HUDEP-2 (cell line): Measurements from ENCODE around the gene RIF1.
A peak's percentile ranks its signal among the peaks of the same experiment; 100 is the strongest.

Experiments used
- DNase-seq, 76 experiments: peaks; one replicate each; lab custom pipeline; 2025; ENCODE audit not compliant: unreplicated experiment in 76 of 76; lab: John Stamatoyannopoulos, UW

RIF1 gene, protein sequence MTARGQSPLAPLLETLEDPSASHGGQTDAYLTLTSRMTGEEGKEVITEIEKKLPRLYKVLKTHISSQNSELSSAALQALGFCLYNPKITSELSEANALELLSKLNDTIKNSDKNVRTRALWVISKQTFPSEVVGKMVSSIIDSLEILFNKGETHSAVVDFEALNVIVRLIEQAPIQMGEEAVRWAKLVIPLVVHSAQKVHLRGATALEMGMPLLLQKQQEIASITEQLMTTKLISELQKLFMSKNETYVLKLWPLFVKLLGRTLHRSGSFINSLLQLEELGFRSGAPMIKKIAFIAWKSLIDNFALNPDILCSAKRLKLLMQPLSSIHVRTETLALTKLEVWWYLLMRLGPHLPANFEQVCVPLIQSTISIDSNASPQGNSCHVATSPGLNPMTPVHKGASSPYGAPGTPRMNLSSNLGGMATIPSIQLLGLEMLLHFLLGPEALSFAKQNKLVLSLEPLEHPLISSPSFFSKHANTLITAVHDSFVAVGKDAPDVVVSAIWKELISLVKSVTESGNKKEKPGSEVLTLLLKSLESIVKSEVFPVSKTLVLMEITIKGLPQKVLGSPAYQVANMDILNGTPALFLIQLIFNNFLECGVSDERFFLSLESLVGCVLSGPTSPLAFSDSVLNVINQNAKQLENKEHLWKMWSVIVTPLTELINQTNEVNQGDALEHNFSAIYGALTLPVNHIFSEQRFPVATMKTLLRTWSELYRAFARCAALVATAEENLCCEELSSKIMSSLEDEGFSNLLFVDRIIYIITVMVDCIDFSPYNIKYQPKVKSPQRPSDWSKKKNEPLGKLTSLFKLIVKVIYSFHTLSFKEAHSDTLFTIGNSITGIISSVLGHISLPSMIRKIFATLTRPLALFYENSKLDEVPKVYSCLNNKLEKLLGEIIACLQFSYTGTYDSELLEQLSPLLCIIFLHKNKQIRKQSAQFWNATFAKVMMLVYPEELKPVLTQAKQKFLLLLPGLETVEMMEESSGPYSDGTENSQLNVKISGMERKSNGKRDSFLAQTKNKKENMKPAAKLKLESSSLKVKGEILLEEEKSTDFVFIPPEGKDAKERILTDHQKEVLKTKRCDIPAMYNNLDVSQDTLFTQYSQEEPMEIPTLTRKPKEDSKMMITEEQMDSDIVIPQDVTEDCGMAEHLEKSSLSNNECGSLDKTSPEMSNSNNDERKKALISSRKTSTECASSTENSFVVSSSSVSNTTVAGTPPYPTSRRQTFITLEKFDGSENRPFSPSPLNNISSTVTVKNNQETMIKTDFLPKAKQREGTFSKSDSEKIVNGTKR (N-terminal part only)

DNA sequence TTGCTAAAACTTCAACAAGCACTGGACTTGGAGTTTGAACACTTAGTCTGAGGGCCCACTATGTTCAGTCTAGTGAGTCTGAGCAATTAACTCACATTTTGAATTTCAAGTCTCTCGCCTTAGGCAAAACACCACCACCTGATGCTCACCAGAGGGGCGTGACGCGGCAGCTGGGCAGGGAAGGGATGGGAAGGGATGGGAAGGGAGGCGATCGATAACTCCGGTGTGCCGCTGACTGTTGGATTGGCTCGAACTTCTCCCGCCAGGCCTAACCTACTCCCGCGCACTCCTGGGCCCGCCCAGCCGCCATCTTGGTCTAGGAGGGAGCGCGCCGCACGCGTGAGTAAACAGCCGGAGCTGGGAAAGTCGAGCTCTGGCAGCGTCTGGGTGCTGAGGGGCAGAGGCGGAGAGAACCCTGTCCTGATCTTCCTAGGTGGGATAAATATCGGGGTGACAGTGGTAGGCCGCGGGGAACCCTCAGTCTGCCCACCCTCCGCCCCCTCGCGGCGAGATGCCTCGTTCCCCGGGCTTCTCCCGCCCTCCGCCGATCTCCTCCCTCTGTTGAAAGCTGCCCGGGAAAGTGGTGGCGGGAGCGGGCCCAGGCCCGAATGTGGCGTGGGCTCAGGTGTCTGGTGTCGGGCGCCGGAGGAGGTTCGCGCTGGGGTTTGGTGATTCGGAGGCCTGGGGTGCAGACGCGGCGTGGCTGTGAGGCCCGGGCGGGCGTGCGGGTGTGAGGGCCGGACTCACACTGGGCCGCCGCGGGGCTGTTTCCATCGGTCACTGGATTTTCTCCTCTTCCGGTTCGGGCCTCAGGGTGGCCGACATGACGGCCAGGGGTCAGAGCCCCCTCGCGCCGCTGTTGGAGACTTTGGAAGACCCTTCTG, at the start of gene RIF1:
Gene RIF1 (plus strand): TSS at position 302 of the 884 bp plus-strand sequence. CDS start 522 bp downstream, at position 824.
- DNase-seq: peak in 75 of 76 experiments; percentile 10 to 89 (median 77)

DNA sequence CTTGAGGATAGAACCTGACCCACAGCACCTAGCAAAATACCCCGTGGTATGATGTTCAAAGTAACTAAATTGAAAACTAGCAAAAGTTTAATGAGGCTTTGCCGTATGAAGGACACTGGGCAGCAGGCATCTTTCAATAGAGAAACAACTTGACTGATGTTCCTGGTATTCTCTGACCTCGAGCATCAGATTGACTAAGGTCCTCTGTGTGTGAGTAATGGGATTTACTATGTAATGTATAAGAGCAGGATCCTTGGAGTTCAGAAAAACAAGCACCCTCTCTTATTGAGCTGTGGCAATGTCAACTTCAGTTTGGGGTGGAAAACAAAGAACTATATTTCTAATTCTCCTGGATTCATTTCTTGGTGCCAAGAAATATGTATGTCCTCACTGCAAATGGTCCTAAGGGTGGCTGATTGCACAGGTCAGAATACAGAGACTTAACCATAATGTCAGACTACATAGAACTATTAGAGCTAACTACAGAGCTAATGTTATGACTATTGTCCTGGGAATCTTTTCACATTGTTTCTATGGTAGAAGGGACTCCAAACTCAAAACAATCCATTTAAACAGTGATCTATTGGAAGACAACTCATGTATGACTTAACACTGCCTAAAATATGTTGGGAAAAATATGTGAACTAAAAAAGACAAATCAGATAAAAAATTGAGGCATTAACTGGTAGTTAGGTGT, 47.9 kb upstream of the RIF1 start:
- DNase-seq: no peak

DNA sequence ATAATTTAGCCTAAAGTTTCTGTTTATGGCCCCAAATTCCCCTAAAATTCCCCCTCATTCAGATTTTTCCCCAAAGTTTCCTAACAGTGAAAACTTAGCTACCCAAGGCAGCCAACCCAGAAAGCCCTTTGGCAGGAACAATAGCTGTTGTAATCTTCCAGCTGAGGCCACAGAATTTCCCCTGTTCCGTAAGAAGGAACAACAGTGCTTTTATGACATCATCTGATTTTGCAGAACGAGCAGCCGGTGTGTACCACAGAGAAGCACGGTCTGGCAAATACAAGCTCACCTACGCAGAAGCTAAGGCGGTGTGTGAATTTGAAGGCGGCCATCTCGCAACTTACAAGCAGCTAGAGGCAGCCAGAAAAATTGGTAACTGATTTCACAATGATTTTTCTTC, 46.0 kb upstream of the RIF1 start:
- DNase-seq: no peak

DNA sequence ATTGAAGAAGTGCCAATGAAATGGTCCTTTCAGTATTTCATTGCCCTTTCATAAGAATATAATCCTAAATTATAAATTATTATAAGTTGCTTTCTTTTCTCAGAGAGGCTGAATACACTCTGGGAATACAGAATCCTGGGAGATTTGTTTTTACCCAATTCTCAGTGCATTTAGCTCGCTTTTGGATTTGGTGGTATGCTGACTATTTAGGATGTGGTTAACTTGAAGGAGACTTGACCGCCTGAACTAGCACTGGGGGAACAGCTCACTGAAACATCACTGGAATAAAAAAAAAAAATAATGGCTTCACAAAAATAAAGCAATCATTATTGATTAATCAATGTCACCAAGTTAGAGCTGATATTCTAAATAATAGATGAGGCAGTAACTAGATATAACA, 42.1 kb upstream of the RIF1 start:
- DNase-seq: no peak

DNA sequence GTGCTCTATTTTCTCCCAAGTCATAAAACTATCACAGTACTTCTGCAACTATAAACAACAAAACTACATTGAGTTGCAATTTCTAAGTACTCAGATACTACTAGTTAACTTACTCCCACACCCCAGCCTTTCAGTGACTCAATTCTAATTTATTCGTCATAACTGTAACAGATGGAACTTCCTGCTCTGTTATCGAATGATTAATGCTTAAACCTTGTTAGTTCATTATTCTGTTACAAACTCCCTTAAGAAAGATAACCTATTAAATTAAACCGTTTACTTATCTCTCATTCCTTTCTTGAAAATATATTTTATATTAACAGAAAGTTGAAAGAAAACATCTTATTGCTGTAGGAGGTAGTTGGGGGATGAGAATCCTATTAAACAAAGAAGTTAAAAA, 35.3 kb upstream of the RIF1 start:
- DNase-seq: peak in 12 of 76 experiments; percentile 3 to 48 (median 13)

DNA sequence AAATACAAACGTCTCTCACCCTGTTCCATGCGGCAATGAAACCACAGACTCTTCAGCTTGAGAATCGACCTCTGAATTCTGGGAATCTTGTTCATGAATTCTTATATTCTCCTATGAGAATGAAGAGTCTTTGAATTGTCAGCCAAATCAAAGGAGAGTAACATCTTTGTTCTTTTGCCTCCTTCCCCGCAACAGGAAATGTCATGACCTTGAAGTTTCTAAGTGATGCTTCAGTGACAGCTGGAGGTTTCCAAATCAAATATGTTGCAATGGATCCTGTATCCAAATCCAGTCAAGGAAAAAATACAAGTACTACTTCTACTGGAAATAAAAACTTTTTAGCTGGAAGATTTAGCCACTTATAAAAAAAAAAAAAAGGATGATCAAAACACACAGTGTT, 30.5 kb upstream of the RIF1 start:
- DNase-seq: no peak

DNA sequence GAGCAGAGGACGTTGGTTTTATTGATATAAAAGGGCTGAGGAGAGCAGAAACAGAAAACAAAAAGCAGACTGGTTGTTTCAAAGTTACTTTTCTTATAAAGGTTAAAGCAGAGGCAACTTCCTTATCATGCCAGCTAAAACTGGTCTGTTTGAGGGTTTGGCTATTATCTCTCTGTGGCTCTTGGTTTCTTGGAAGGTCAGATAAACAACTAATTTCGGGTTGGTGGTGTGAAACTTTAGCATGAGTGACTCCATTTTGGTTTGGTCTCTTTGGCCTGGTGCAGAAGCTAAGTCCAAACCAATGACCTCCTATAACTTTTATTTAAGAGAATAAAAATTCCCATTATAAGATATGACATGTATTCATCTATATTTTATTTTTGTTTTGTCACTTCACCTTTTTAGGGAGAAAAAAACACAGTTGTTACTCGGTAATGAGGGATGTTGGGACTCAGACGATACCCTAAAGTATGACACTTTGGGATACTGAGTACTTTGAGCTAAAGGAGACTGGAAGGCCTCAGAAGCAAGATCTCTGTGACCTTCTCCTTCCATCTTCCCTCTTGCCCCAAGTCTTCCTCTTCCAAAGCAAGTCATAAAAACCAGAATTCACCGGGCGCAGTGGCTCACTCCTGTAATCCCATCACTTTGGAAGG, 29.0 kb upstream of the RIF1 start:
- DNase-seq: peak in 31 of 76 experiments; percentile 5 to 76 (median 43)

DNA sequence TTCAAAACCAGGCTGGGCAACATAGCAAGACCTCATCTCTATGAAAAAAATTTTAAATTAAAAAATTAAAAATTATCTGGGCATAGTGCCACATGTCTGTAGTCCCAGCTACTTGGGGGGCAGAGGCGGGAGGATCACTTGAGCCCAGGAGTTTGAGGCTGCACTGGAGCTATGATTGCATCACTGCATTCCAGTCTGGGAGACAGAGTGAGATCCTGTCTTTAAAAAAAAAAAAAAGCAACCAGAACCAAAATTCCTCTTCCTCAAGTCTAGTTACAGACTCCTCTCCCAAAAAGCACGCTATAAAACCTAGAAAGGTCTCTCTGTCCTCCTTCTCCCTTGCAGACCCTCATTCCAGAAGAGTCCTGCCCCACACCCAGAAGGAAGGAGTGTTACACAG, 28.4 kb upstream of the RIF1 start:
- no peak for DNase-seq

DNA sequence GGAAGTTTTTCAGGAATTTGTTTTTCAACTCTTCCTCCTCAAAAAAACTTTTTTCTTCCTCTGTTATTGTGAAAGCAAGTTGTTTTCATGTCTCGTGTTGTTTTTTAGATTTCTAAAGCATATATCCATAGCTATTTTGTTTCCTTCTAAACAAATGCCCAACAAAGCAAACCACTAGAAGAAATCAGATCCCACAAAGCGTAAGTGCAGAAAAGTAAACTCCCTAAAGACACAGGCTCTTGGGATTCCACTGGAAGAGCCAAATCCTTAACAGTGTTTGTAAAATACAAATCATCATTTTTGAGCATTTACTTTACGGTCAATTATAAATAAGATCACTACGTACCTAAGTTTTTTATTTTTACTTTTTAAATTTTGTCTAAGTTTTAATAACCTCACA, 21.7 kb upstream of the RIF1 start:
- DNase-seq: no peak

DNA sequence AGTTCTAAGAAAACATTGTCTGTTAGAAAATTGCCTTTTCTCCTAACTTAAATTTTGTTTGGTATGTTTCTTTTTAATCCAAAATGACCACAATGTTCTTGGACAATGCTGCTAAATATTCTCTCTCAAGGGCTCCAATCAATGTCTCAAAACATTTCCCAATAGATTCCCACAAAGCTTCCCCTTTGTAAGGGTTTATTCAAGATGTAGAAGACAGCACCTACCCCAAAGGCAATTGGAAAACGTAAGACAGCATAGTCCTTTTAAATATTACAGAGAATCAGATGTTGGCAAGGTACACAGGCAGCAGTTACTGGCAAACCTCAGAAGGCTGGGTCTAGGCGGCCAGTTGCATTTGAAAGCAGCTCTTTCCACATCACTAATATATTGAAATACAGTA, 18.3 kb upstream of the RIF1 start:
- no peak for DNase-seq

DNA sequence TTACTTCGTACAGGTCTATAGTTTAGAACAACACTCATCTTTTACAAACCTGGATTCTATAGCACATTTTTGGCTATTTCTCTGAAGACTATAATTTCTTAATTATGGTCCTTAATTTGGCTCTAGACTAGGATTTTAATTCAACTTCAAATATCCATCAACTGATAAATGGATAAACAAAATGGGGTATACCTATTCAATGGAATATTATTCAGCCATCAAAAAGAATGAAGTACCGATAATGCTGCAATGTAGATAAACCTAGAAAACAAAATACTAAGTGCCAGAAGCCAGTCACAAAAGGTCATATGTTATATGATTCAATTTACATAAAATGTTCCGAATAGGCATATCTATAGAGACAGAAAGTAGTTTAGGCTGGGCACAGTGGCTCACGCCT, 15.2 kb upstream of the RIF1 start:
- DNase-seq: no peak

DNA sequence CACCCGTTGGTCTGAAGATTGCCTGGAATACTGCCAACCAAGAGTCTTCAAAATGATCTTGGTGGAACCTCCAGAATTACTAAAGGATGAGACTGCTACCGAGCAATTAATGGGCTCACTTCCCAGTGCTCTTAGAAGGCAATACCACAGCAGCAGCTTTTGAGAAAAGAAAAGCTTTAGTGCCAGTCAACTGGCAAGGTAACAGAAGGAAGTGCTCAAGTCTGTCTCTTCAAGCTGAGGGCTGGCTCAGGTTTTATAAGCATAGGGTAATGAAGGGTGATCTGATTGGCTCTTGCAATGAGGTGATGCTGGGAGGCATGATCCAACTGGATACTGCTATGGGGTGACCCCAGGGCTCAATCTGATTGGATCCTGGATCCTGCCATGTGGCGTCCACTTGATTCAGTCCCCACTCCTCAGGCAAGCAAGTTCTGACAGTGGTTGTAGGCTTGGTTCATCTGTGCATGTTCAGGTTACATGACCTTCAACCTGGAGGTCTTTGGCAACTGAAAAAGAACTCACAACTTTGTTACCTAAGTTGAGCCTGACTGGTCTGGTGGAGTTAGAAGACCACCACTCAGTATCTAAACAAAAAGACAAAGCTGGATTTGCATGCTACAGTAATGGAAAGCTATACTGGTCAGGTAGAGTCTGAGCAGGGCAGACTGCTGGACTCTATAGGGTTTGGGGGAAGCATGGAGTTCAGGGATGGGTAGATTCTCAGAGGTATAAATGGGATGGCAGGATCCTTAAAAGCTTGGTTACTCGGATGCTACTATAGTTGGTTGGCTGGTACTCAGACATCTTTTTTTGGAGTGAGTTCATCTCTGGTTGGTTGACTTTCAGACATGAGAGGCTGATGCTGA, 14.0 kb upstream of the RIF1 start:
- peak in 1 of 76 experiments; percentile 22 for DNase-seq

DNA sequence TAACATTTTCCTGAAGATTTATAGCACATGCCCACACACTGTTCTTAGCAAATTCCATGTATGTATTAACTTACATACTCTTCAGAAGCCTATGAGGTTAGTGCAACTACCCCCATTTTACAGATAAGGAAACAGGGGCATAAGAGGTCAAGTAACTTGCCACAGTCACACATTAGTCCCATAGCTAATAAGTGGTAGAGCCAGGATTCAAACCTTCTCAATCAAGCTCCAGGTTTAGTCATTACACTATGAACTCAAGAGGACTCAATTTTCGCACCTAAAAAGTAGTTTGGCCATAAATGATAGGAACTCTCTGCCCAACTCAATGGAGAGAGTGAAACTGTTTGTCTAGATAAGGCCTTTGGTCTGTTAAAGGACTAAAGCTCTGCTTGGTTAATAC, 9.7 kb upstream of the RIF1 start:
- DNase-seq: peak in 2 of 76 experiments; percentile 4 to 9

DNA sequence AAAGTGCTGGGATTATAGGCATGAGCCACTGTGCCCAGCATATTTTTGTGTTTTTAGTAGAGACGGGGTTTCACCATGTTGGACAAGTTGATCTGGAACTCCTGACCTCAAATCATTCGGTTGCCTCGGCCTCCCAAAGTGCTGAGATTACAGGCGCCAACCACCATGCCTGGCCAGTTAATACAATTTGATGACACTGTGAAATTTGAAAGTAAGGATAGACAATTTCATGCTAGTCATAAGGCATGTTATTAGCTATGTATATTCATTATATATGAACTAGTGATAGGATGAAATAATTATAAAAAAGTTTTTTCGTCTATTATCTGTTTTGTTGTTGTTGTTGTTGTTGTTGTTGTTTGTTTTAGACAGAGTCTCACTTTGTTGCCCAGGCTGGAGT, 8.6 kb upstream of the RIF1 start:
- DNase-seq: no peak

DNA sequence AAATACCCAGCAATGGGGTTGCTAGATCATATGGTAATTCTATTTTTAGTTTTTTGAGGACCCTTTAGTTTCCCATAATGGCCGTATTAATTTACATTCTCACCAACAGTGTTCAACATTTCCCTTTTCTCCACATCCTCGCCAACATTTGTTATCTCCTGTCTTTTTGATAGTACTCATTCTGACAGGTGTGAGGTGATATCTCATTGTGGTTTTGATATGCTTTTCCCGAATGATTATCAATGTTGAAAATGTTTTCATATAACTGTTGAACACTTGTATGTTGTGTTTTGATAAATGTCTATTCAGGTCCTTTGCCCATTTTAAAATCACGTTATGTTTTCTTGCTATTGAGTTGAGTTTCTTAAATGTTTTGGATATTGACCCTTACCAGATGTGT, 5.8 kb upstream of the RIF1 start:
- DNase-seq: peak in 20 of 76 experiments; percentile 5 to 74 (median 39)

DNA sequence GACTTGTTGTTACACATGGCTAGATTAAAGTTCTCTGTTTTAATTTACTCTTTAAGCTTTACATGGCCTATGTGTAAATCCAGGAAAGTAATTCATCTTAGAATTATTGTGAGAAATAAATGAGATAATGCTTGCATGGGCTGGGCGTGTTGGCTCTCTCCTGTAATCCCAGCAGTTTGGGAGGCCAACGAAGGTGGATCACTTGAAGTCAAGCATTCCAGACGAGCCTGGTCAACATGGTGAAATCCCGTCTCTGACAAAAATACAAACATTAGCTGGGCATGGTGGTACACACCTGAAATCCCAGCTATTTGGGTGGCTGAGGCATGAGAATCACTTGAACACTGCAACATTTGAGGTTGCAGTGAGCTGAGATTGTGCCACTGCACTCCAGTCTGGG, 4.3 kb upstream of the RIF1 start:
- no peak for DNase-seq

DNA sequence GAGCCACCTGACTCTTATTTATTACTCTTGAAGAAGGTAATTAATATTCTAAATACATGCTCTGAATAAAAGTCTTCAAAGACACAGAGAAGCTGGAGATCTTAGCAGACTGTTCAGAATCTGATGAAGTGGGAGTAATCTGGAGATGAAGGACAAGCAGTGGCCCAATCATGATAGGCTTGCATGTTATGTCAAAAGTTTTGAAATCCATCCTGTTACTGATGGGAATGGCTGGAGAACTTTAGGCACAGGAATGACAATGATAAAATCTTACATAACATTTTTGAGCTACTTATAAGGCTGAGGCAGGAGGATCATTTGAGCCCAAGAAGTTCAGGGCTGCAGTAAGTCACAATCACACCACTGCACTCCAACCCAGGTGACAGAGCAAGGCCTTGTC, 2.4 kb upstream of the RIF1 start:
- DNase-seq: no peak
